Liver (tissue), 9 donors: Measurements from ENCODE around the gene DERA. TPM values are rescaled to one million over a fixed set of nuclear protein-coding genes. Genes with fewer than 3 reads are reported as not detected.

ENCODE experiments used
- DNase-seq: peaks from one replicate; pipeline ENCODE4 v3.0.0-alpha.2; 2017; ENCODE audit warnings: low spot score
- H3K27ac ChIP-seq, 2 donors: one replicate each; pipeline ENCODE4 v1.7.0; 2013; ENCODE audit warnings: inconsistent platforms in 2 of 2, low read length in 2 of 2, control low read depth in 1 of 2, low read depth in 1 of 2, mild to moderate bottlenecking in 1 of 2
- H3K27me3 ChIP-seq, 4 donors: one replicate each; pipeline versions ENCODE4 v1.6.1 to v1.7.0; 2013; ENCODE audit warnings: low read length in 3 of 4, inconsistent platforms in 1 of 4, mild to moderate bottlenecking in 1 of 4, moderate library complexity in 1 of 4; ENCODE audit not compliant: control insufficient read depth in 4 of 4, insufficient read depth in 4 of 4
- H3K36me3 ChIP-seq, 4 donors: one replicate each; pipeline versions ENCODE4 v1.6.1 to v1.7.0; 2013; ENCODE audit warnings: low read length in 3 of 4, mild to moderate bottlenecking in 3 of 4, low read depth in 1 of 4, moderate library complexity in 1 of 4; ENCODE audit not compliant: control insufficient read depth in 4 of 4, insufficient read depth in 3 of 4
- H3K4me1 ChIP-seq, 4 donors: one replicate each; pipeline versions ENCODE4 v1.6.1 to v1.7.0; 2013; ENCODE audit warnings: low read length in 3 of 4, mild to moderate bottlenecking in 3 of 4, moderate library complexity in 1 of 4; ENCODE audit not compliant: control insufficient read depth in 4 of 4, insufficient read depth in 4 of 4
- H3K4me3 ChIP-seq, 3 donors: one replicate each; pipeline versions ENCODE4 v1.6.1 to v1.7.0; 2013; ENCODE audit warnings: low read length in 3 of 3, control low read depth in 1 of 3, low read depth in 1 of 3, mild to moderate bottlenecking in 1 of 3
- H3K9ac ChIP-seq, 2 donors: one replicate each; pipeline ENCODE4 v1.7.0; 2013; ENCODE audit warnings: low read length in 2 of 2, mild to moderate bottlenecking in 2 of 2, moderate library complexity in 2 of 2, control low read depth in 1 of 2, low read depth in 1 of 2
- H3K9me3 ChIP-seq, 4 donors: one replicate each; pipeline versions ENCODE4 v1.6.1 to v1.7.0; 2013; ENCODE audit warnings: low read length in 3 of 4; ENCODE audit not compliant: control insufficient read depth in 4 of 4
- ATF3 ChIP-seq: IDR thresholded peaks from 2 replicates; pipeline ENCODE4 v1.6.1; 2016; ENCODE audit warnings: antibody characterized with exemption
- FOXA1 ChIP-seq: IDR thresholded peaks from 2 replicates; pipeline ENCODE4 v1.6.1; 2016; ENCODE audit warnings: antibody characterized with exemption
- FOXA2 ChIP-seq: IDR thresholded peaks from 2 replicates; pipeline ENCODE4 v1.6.1; 2016; ENCODE audit warnings: antibody characterized with exemption
- GABPA ChIP-seq, 2 donors: IDR thresholded peaks in 1 of 2; conservative IDR thresholded peaks in 1 of 2; 2 replicates each; pipeline ENCODE4 v1.6.1; 2016; ENCODE audit warnings: antibody characterized with exemption in 2 of 2, mild to moderate bottlenecking in 1 of 2, moderate library complexity in 1 of 2
- HNF4A ChIP-seq, 2 donors: conservative IDR thresholded peaks; 2 replicates each; pipeline ENCODE4 v1.6.1; 2016; ENCODE audit warnings: antibody characterized with exemption in 2 of 2, mild to moderate bottlenecking in 2 of 2
- JUND ChIP-seq, 2 donors: IDR thresholded peaks; 2 replicates each; pipeline ENCODE4 v1.6.1; 2016; ENCODE audit warnings: antibody characterized with exemption in 2 of 2
- MAX ChIP-seq: IDR thresholded peaks from 2 replicates; pipeline ENCODE4 v1.6.1; 2016; ENCODE audit warnings: antibody characterized with exemption
- NR2F2 ChIP-seq: IDR thresholded peaks from 2 replicates; pipeline ENCODE4 v1.6.1; 2016; ENCODE audit warnings: antibody characterized with exemption
- RAD21 ChIP-seq, 2 donors: IDR thresholded peaks; 2 replicates each; pipeline ENCODE4 v1.6.1; 2016; ENCODE audit warnings: antibody characterized with exemption in 2 of 2, mild to moderate bottlenecking in 2 of 2
- REST ChIP-seq: IDR thresholded peaks from 2 replicates; pipeline ENCODE4 v1.6.1; 2016; ENCODE audit warnings: antibody characterized with exemption, mild to moderate bottlenecking
- RXRA ChIP-seq, 2 donors: IDR thresholded peaks; 2 replicates each; pipeline ENCODE4 v1.6.1; 2017 to 2018; ENCODE audit warnings: antibody characterized with exemption in 2 of 2, mild to moderate bottlenecking in 1 of 2
- SP1 ChIP-seq: IDR thresholded peaks from 2 replicates; pipeline ENCODE4 v1.6.1; 2018; ENCODE audit warnings: antibody characterized with exemption, mild to moderate bottlenecking
- TAF1 ChIP-seq: conservative IDR thresholded peaks from 2 replicates; pipeline ENCODE4 v1.6.1; 2016; ENCODE audit warnings: antibody characterized with exemption, mild to moderate bottlenecking
- YY1 ChIP-seq: IDR thresholded peaks from 2 replicates; pipeline ENCODE4 v1.6.1; 2016; ENCODE audit warnings: antibody characterized with exemption, mild to moderate bottlenecking
- ZBTB33 ChIP-seq: IDR thresholded peaks from 2 replicates; pipeline ENCODE4 v1.6.1; 2016; ENCODE audit warnings: antibody characterized with exemption
- WGBS: extraction: QIAGEN DNeasy Blood & Tissue Kit; methylation state at CpG from one replicate; pipeline ENCODE4 v1.1.7; 2013; 5-methylcytosine and 5-hydroxymethylcytosine counted together
- polyA plus RNA-seq, 2 donors: library from polyadenylated mRNA; stranded (reverse) in 1 of 2; unstranded in 1 of 2; fragments of 200-250 nt in 1 of 2; fragments of >200 nt in 1 of 2; fragmentation: Nextera tagmentation in 1 of 2; extraction: Ambion mirVana in 1 of 2; gene quantifications; one replicate each; pipeline versions ENCODE4 v1.2.1 to v1.2.3, GENCODE V29; 2013 to 2015
- total RNA-seq, 2 donors: library from RNA; depleted of rRNA; stranded (reverse); fragments of >200 nt; gene quantifications; one replicate each; pipeline ENCODE4 v1.2.3, GENCODE V29; 2014
- donor health status: healthy.
- donor health status: healthy.
- donor health status: healthy.
- donor health status: healthy.
- donor health status: healthy.

DERA gene
- total and polyA plus RNA-seq, 4 donors, result 32.9 to 65.2 (median 52.4) TPM

- DNase-seq, result no peak
- H3K9ac ChIP-seq, result no peak overlapping the region
Measured at GRCh38 chr12:15928870-15929571, 17.9 kb downstream of the DERA start.

GRCh38 chr12:15931590-15932053 lies 20.5 kb downstream of the DERA start:
- Histone ChIP-seq H3K27me3 (no peaks in the 10 kb centered on the region), H3K36me3 (no peaks in the 10 kb centered on the region), H3K27ac (peak overlapping the region; percentile 15 to 28), H3K4me1 (peaks cover 0 to 14% (median 3%) of the 10 kb centered on the region in 4 donors), H3K4me3 (no peak overlapping the region), H3K9me3 (peaks cover 0 to 2% (median 0%) of the 10 kb centered on the region in 4 donors), H3K9ac (no peak overlapping the region)
- 50% methylated on average over 3 of the region's 3 CpGs for WGBS
- TF ChIP-seq HNF4A (conservative IDR thresholded peaks at IDR 0.05) (peak; percentile 48 to 72), NR2F2 (peak; percentile 31), JUND (IDR thresholded peaks at IDR 0.05) (peak in 1 of 2 donors; percentile 17), RXRA (IDR thresholded peaks at IDR 0.05) (peak; percentile 10 to 65), MAX (peak; percentile 52), SP1 (no peak), REST (no peak), RAD21 (IDR thresholded peaks at IDR 0.05) (peak in 1 of 2 donors; percentile 9), FOXA1 (no peak)
- DNase-seq, result no peak

More at GRCh38 chr12:15928870-15929571, 17.9 kb downstream of the DERA start:
- Histone ChIP-seq H3K9me3 (peaks cover 0 to 2% (median 0%) of the 10 kb centered on the region in 4 donors), H3K4me1 (peaks cover 0 to 17% (median 4%) of the 10 kb centered on the region in 4 donors), H3K27me3 (no peaks in the 10 kb centered on the region), H3K27ac (no peak overlapping the region), H3K36me3 (peaks cover 0 to 1% (median 0%) of the 10 kb centered on the region in 4 donors), H3K4me3 (no peak overlapping the region)
- WGBS, result 62% methylated on average over 10 of the region's 10 CpGs
- TF ChIP-seq YY1 (no peak), RAD21 (IDR thresholded peaks at IDR 0.05) (no peak), ATF3 (no peak)

GRCh38 chr12:15932327-15932726 lies 21.2 kb downstream of the DERA start:
- no peak overlapping the region for H3K4me3 ChIP-seq
- peaks cover 0 to 15% (median 4%) of the 10 kb centered on the region in 4 donors for H3K4me1 ChIP-seq
- no peaks in the 10 kb centered on the region for H3K36me3 ChIP-seq
- H3K9me3 ChIP-seq, result peaks cover 0 to 2% (median 0%) of the 10 kb centered on the region in 4 donors
- H3K9ac ChIP-seq, result no peak overlapping the region
- H3K27me3 ChIP-seq, result no peaks in the 10 kb centered on the region
- no peak overlapping the region for H3K27ac ChIP-seq
- DNase-seq, result no peak
- WGBS, result 100% methylated on average over 1 of the region's 1 CpG
- TF ChIP-seq RXRA (IDR thresholded peaks at IDR 0.05), result no peak
- no peak for TF ChIP-seq GABPA (IDR thresholded peaks at IDR 0.05 in 1 of 2, conservative IDR thresholded peaks at IDR 0.05 in 1 of 2)
- no peak for TF ChIP-seq ATF3
- no peak for TF ChIP-seq REST
- TF ChIP-seq FOXA2, result no peak
- no peak for TF ChIP-seq ZBTB33
- TF ChIP-seq RAD21 (IDR thresholded peaks at IDR 0.05), result no peak
- TF ChIP-seq TAF1, result no peak
